Breast epithelium (tissue), 4 donors: ENCODE data around the gene SLC35B4. TPM values are rescaled to one million over a fixed set of nuclear protein-coding genes. Genes with fewer than 3 reads are reported as not detected.
A peak's percentile ranks its signal among the peaks of the same experiment; 100 is the strongest.

Experiments
- DNase-seq, 2 donors: peaks; one replicate each; pipeline ENCODE4 v3.0.0-alpha.2; 2019; ENCODE audit warnings: low spot score in 2 of 2
- H3K27ac ChIP-seq, 2 donors: fragments of 200-600 bp; sonication (generic) in 1 of 2; one replicate each; pipeline ENCODE4 v1.5.1; 2016 to 2019; ENCODE audit warnings: mild to moderate bottlenecking in 1 of 2
- H3K27me3 ChIP-seq, 2 donors: fragments of 200-600 bp; sonication (generic) in 1 of 2; one replicate each; pipeline versions ENCODE4 v1.5.1 to v1.6.0; 2017 to 2019; ENCODE audit warnings: control low read depth in 1 of 2, mild to moderate bottlenecking in 1 of 2
- H3K36me3 ChIP-seq: fragments of 200-600 bp; one replicate; pipeline ENCODE4 v1.5.1; 2019
- H3K4me1 ChIP-seq, 2 donors: fragments of 200-600 bp; sonication (generic); one replicate each; pipeline ENCODE4 v1.5.1; 2016 to 2019; ENCODE audit warnings: control low read depth in 1 of 2
- H3K4me3 ChIP-seq, 3 donors: fragments of 200-600 bp; sonication (generic); 1 replicate in 2 of 3; 2 replicates in 1 of 3; pipeline ENCODE4 v1.5.1; 2016 to 2019; ENCODE audit warnings: mild to moderate bottlenecking in 3 of 3, moderate library complexity in 2 of 3
- H3K9me3 ChIP-seq, 2 donors: fragments of 200-600 bp; sonication (generic) in 1 of 2; one replicate each; pipeline ENCODE4 v1.5.1; 2016 to 2019; ENCODE audit warnings: control low read depth in 1 of 2
- POLR2A ChIP-seq: fragments of 450-650 bp; IDR thresholded peaks from one replicate; pipeline ENCODE4 v1.6.1; 2016; ENCODE audit warnings: antibody characterized with exemption, mild to moderate bottlenecking, moderate library complexity
- POLR2AphosphoS5 ChIP-seq, 3 donors: sonication (generic); formaldehyde crosslinking; IDR thresholded peaks; one replicate each; pipeline ENCODE4 v1.6.1; 2017; ENCODE audit warnings: antibody characterized with exemption in 3 of 3
- intact Hi-C: fragments of 100-400 bp; cut with DNase I; formaldehyde crosslinking; loops from one replicate; pipeline ENCODE4 v1.15.1; 2023; ENCODE audit warnings: low total_unique reads
- total RNA-seq, 3 donors: library from RNA; depleted of rRNA; stranded (reverse); fragments of >200 nt; gene quantifications; one replicate each; pipeline ENCODE4 v1.1.0, GENCODE V29; 2016
- TF ChIP-seq, protein P1 (sequence below), 3 donors: fragments of 450-650 bp; IDR thresholded peaks; one replicate each; pipeline ENCODE4 v1.5.1; 2016 to 2017; ENCODE audit warnings: antibody characterized with exemption in 3 of 3, mild to moderate bottlenecking in 3 of 3, moderate library complexity in 3 of 3

SLC35B4 gene
- total RNA-seq, 3 donors from 2014 or later: 7.3 to 13.8 (median 8.5) TPM

DNA sequence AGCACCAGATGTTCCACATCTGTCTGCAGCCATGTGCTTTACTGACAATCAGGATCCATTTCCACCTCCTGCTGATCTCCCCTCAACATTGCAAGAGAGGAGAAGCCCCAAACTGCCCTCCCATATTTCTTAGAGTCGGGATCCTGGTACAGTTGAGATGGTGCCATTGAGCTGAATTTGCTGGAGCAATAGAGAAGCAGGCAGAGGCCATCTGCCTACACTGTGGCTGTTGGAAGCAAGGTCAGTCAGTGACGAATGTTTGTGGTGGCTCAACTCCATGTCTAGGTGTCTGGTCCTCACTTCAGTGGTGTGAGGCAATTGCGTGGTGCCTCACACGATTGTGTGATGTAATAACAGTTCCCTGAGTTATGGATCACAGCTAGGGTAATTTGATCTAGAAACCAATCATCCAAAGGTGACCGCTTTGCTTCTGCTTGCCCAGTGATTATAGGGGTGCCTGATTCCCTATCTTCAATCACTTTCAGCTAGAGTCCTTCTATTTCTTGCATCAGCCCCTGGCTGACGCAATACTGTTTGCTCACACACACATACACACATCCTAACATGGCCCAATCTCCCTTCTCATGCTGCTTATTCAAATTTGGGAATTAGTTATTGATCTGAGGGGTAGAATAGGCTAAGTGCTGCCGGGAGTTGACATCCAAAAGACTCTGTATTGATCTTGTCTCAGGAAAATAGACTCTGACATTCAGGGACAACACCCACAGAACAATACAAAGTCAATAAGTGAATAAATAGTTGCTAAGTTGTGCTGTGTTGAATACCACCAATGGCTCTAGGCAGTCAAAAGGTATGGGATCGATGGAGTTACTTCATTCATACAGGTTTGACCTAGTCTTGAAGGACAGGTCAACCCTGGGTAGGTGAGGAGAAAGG lies 46.1 kb upstream of the SLC35B4 start:
- H3K27me3 ChIP-seq: no peaks in the 10 kb centered on the region
- intact Hi-C loops: no loop called here
- no peak overlapping the region for H3K27ac ChIP-seq
- H3K36me3 ChIP-seq: no peaks in the 10 kb centered on the region
- DNase-seq: no peak
- no peaks in the 10 kb centered on the region for H3K9me3 ChIP-seq
- TF ChIP-seq, protein P1, sequence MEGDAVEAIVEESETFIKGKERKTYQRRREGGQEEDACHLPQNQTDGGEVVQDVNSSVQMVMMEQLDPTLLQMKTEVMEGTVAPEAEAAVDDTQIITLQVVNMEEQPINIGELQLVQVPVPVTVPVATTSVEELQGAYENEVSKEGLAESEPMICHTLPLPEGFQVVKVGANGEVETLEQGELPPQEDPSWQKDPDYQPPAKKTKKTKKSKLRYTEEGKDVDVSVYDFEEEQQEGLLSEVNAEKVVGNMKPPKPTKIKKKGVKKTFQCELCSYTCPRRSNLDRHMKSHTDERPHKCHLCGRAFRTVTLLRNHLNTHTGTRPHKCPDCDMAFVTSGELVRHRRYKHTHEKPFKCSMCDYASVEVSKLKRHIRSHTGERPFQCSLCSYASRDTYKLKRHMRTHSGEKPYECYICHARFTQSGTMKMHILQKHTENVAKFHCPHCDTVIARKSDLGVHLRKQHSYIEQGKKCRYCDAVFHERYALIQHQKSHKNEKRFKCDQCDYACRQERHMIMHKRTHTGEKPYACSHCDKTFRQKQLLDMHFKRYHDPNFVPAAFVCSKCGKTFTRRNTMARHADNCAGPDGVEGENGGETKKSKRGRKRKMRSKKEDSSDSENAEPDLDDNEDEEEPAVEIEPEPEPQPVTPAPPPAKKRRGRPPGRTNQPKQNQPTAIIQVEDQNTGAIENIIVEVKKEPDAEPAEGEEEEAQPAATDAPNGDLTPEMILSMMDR (IDR thresholded peaks at IDR 0.05): no peak
- TF ChIP-seq POLR2A (no peak), POLR2AphosphoS5 (IDR thresholded peaks at IDR 0.05) (no peak)
- H3K4me3 ChIP-seq: no peak overlapping the region
- no peaks in the 10 kb centered on the region for H3K4me1 ChIP-seq

- DNase-seq: no peak
- Histone ChIP-seq H3K9me3 (no peaks in the 10 kb centered on the region), H3K27me3 (no peaks in the 10 kb centered on the region), H3K27ac (no peak overlapping the region), H3K4me3 (no peak overlapping the region), H3K4me1 (no peaks in the 10 kb centered on the region), H3K36me3 (no peaks in the 10 kb centered on the region)
- intact Hi-C loops: no loop called here
- no peak for TF ChIP-seq POLR2AphosphoS5 (IDR thresholded peaks at IDR 0.05)
Measured at GRCh38 chr7:134359787-134360432, 43.2 kb upstream of the SLC35B4 start.

GRCh38 chr7:134357486-134357885 lies 40.8 kb upstream of the SLC35B4 start:
- H3K27ac ChIP-seq: no peak overlapping the region
- TF ChIP-seq, protein P1 (IDR thresholded peaks at IDR 0.05): no peak
- TF ChIP-seq POLR2AphosphoS5 (IDR thresholded peaks at IDR 0.05) (no peak), POLR2A (no peak)
- no peaks in the 10 kb centered on the region for H3K4me1 ChIP-seq
- no peak overlapping the region for H3K4me3 ChIP-seq
- DNase-seq: no peak
- no peaks in the 10 kb centered on the region for H3K36me3 ChIP-seq
- H3K27me3 ChIP-seq: no peaks in the 10 kb centered on the region
- no peaks in the 10 kb centered on the region for H3K9me3 ChIP-seq
- intact Hi-C loops: no loop called here

- no peaks in the 10 kb centered on the region for H3K9me3 ChIP-seq
- TF ChIP-seq, protein P1 (IDR thresholded peaks at IDR 0.05): no peak
- TF ChIP-seq POLR2A: no peak
- no peak for TF ChIP-seq POLR2AphosphoS5 (IDR thresholded peaks at IDR 0.05)
- H3K36me3 ChIP-seq: no peaks in the 10 kb centered on the region
- no peak overlapping the region for H3K4me3 ChIP-seq
- intact Hi-C loops: no loop called here
- peak overlapping the region; percentile 54 to 56 for H3K27ac ChIP-seq
- H3K4me1 ChIP-seq: no peaks in the 10 kb centered on the region
- no peaks in the 10 kb centered on the region for H3K27me3 ChIP-seq
- DNase-seq: no peak
Measured at GRCh38 chr7:134356421-134356936, 39.7 kb upstream of the SLC35B4 start.

GRCh38 chr7:134355927-134356326 lies 39.2 kb upstream of the SLC35B4 start:
- DNase-seq: peak; percentile 55 to 81
- no peaks in the 10 kb centered on the region for H3K36me3 ChIP-seq
- no peaks in the 10 kb centered on the region for H3K4me1 ChIP-seq
- H3K9me3 ChIP-seq: no peaks in the 10 kb centered on the region
- no peaks in the 10 kb centered on the region for H3K27me3 ChIP-seq
- TF ChIP-seq, protein P1 (IDR thresholded peaks at IDR 0.05): no peak
- TF ChIP-seq POLR2AphosphoS5 (IDR thresholded peaks at IDR 0.05) (peak in 1 of 3 donors; percentile 25), POLR2A (no peak)
- no peak overlapping the region for H3K4me3 ChIP-seq
- peak overlapping the region in 1 of 2 donors; percentile 56 for H3K27ac ChIP-seq
- intact Hi-C loops: no loop called here
